GM21786 (cell line): ENCODE measurements around the gene RPP25L.
A peak's percentile ranks its signal among the peaks of the same experiment; 100 is the strongest.

Source experiments
- ATAC-seq: cut with Tn5 transposase; IDR thresholded peaks from one replicate; pipeline ENCODE4 v1.9.1; 2021; ENCODE audit not compliant: unreplicated experiment

The RPP25L gene

GRCh38 chr9:34638138-34638445, 26.2 kb upstream of the RPP25L start:
- ATAC-seq: no peak

GRCh38 chr9:34637356-34638137, 25.6 kb upstream of the RPP25L start, which contains the start of gene SIGMAR1:
Gene SIGMAR1 (minus strand): TSS chr9:34637787. CDS start chr9:34637697, 90 bp downstream.
- ATAC-seq: peak; percentile 85

- ATAC-seq: no peak
Measured at GRCh38 chr9:34636791-34637355, 25.0 kb upstream of the RPP25L start.

- no peak for ATAC-seq
Measured at GRCh38 chr9:34635556-34635955, 23.7 kb upstream of the RPP25L start.

GRCh38 chr9:34634551-34635248, 22.8 kb upstream of the RPP25L start:
- no peak for ATAC-seq

GRCh38 chr9:34633851-34634550, 22.1 kb upstream of the RPP25L start:
- peak; percentile 22 for ATAC-seq

GRCh38 chr9:34633166-34633565, 21.3 kb upstream of the RPP25L start:
- no peak for ATAC-seq

- ATAC-seq: no peak
Measured at GRCh38 chr9:34630402-34631154, 18.7 kb upstream of the RPP25L start.

- ATAC-seq: no peak
Measured at GRCh38 chr9:34629491-34629808, 17.6 kb upstream of the RPP25L start.

GRCh38 chr9:34628656-34629490, 17.0 kb upstream of the RPP25L start, which contains the start of gene ARID3C:
Gene ARID3C (minus strand): TSS chr9:34629066. CDS start chr9:34628014, 1,052 bp downstream.
- ATAC-seq: no peak

- no peak for ATAC-seq
Measured at GRCh38 chr9:34627716-34628655, 16.1 kb upstream of the RPP25L start.

GRCh38 chr9:34625186-34625486, 13.2 kb upstream of the RPP25L start:
- no peak for ATAC-seq

GRCh38 chr9:34624475-34625185, 12.7 kb upstream of the RPP25L start:
- ATAC-seq: no peak

- ATAC-seq: no peak
Measured at GRCh38 chr9:34623374-34624235, 11.7 kb upstream of the RPP25L start.

GRCh38 chr9:34620061-34620994, 8.4 kb upstream of the RPP25L start, which contains the start of gene DCTN3:
Gene DCTN3 (minus strand): TSS chr9:34620495. CDS start chr9:34620464, 31 bp downstream.
- ATAC-seq: peak; percentile 99

GRCh38 chr9:34615132-34615531, 3.2 kb upstream of the RPP25L start:
- ATAC-seq: no peak
